Liver (tissue), 3 donors: Measurements from ENCODE around the gene CSNK1A1L.

ENCODE experiments used
- CTCF ChIP-seq: fragments of 150-350 bp; IDR thresholded peaks from 2 replicates; pipeline ENCODE4 v1.5.1; 2017; ENCODE audit warnings: improper control_type of control experiment, low read depth, low read length; ENCODE audit not compliant: missing input control
- GABPA ChIP-seq, 2 donors: IDR thresholded peaks in 1 of 2; conservative IDR thresholded peaks in 1 of 2; 2 replicates each; pipeline ENCODE4 v1.6.1; 2016; ENCODE audit warnings: antibody characterized with exemption in 2 of 2, mild to moderate bottlenecking in 1 of 2, moderate library complexity in 1 of 2
- JUND ChIP-seq, 2 donors: IDR thresholded peaks; 2 replicates each; pipeline ENCODE4 v1.6.1; 2016; ENCODE audit warnings: antibody characterized with exemption in 2 of 2
- MAX ChIP-seq: IDR thresholded peaks from 2 replicates; pipeline ENCODE4 v1.6.1; 2016; ENCODE audit warnings: antibody characterized with exemption
- RAD21 ChIP-seq, 2 donors: IDR thresholded peaks; 2 replicates each; pipeline ENCODE4 v1.6.1; 2016; ENCODE audit warnings: antibody characterized with exemption in 2 of 2, mild to moderate bottlenecking in 2 of 2
- REST ChIP-seq: IDR thresholded peaks from 2 replicates; pipeline ENCODE4 v1.6.1; 2016; ENCODE audit warnings: antibody characterized with exemption, mild to moderate bottlenecking
- SP1 ChIP-seq: IDR thresholded peaks from 2 replicates; pipeline ENCODE4 v1.6.1; 2018; ENCODE audit warnings: antibody characterized with exemption, mild to moderate bottlenecking
- TAF1 ChIP-seq: conservative IDR thresholded peaks from 2 replicates; pipeline ENCODE4 v1.6.1; 2016; ENCODE audit warnings: antibody characterized with exemption, mild to moderate bottlenecking
- YY1 ChIP-seq: IDR thresholded peaks from 2 replicates; pipeline ENCODE4 v1.6.1; 2016; ENCODE audit warnings: antibody characterized with exemption, mild to moderate bottlenecking
- donor health status: healthy.
- donor health status: healthy.

DNA sequence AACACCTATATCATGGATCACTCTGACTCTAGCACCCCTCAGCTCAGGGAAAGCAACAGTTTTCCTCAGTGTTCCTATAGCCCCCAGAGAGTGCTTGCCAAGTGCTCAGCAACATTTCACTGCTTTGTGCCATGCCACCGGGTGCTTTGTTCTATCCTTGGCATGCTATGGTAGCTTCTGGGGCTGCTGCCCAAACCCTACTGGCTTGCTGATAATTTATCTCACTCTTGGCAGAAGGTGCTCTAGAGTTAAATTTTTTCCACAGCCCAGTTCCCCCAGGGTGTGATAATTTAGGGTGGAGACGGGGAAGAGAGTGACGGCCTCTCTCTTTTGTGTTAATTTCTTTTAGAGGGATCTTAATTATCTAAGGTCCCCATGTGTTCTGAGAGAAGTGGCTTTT, 12.6 kb upstream of the CSNK1A1L start:
- TF ChIP-seq CTCF, result no peak
- TF ChIP-seq REST, result no peak
- no peak for TF ChIP-seq RAD21 (IDR thresholded peaks at IDR 0.05)
- TF ChIP-seq JUND (IDR thresholded peaks at IDR 0.05), result no peak
- no peak for TF ChIP-seq GABPA (IDR thresholded peaks at IDR 0.05 in 1 of 2, conservative IDR thresholded peaks at IDR 0.05 in 1 of 2)
- TF ChIP-seq YY1, result no peak
- TF ChIP-seq SP1, result no peak
- TF ChIP-seq TAF1, result no peak
- TF ChIP-seq MAX, result no peak
